Cardiac fibroblast (primary cell): ENCODE results near the gene ITK.
"Not testable (repeated sequence)": the region's sequence is repeated elsewhere in the genome, so short reads cannot be mapped to it uniquely, and the experiment has no call there.

ENCODE experiments used
- DNase-seq, 2 donors: peaks; one replicate each; pipeline versions ENCODE4 v3.0.0 to v3.0.0-alpha.2; 2010; ENCODE audit warnings: low read depth in 2 of 2
- H3K4me3 ChIP-seq, 2 donors: replicated peaks in 1 of 2; 1 replicate in 1 of 2; 2 replicates in 1 of 2; pipeline ENCODE4 v1.5.1; 2011; ENCODE audit warnings: low read depth in 2 of 2, low read length in 2 of 2, mild to moderate bottlenecking in 2 of 2, moderate library complexity in 1 of 2
- CTCF ChIP-seq: IDR thresholded peaks from one replicate; pipeline ENCODE4 v1.5.1; 2011; ENCODE audit warnings: low read depth, mild to moderate bottlenecking, low read length, inconsistent platforms

Gene ITK

GRCh38 chr5:157196045-157196444 is 15.4 kb downstream of the ITK start:
- TF ChIP-seq CTCF: no peak
- no peak overlapping the region for H3K4me3 ChIP-seq
- no peak for DNase-seq

- TF ChIP-seq CTCF: no peak
- no peak for DNase-seq
- H3K4me3 ChIP-seq: no peak overlapping the region
Observed at GRCh38 chr5:157197086-157197485, 16.4 kb downstream of the ITK start.

GRCh38 chr5:157198277-157198986 is 17.8 kb downstream of the ITK start:
- H3K4me3 ChIP-seq: no peak overlapping the region
- no peak for DNase-seq
- TF ChIP-seq CTCF: no peak

GRCh38 chr5:157201857-157202256 is 21.2 kb downstream of the ITK start:
- no peak for TF ChIP-seq CTCF
- no peak overlapping the region for H3K4me3 ChIP-seq
- DNase-seq: no peak

GRCh38 chr5:157203417-157203816 is 22.8 kb downstream of the ITK start:
- no peak for DNase-seq
- no peak for TF ChIP-seq CTCF
- H3K4me3 ChIP-seq: no peak overlapping the region

- TF ChIP-seq CTCF: no peak
- no peak overlapping the region for H3K4me3 ChIP-seq
- DNase-seq: no peak
Observed at GRCh38 chr5:157204765-157205164, 24.1 kb downstream of the ITK start.

- H3K4me3 ChIP-seq: no peak overlapping the region
- TF ChIP-seq CTCF: no peak
Observed at GRCh38 chr5:157205708-157206107, 25.1 kb downstream of the ITK start.

GRCh38 chr5:157210652-157211051 is 30.0 kb downstream of the ITK start:
- H3K4me3 ChIP-seq: not testable (repeated sequence)
- peak; percentile 8 to 35 for DNase-seq

More at GRCh38 chr5:157205708-157206107, 25.1 kb downstream of the ITK start:
- DNase-seq: no peak
